Activated CD8-positive, alpha-beta memory T cell treated with anti-CD3 and anti-CD28 coated beads, Interleukin-2, amount 10 ng/mL, durations not matched to agents 7 days and 5 days (primary cell): ENCODE measurements around the gene ZNF598. TPM values are rescaled to one million over a fixed set of nuclear protein-coding genes. Genes with fewer than 3 reads are reported as not detected.
"Not testable (repeated sequence)": the region's sequence is repeated elsewhere in the genome, so short reads cannot be mapped to it uniquely, and the experiment has no call there.

Experiments
- ATAC-seq: fragments of 150-1000 bp; cut with Tn5 transposase; one replicate; pipeline ENCODE4 v1.10.0; 2021; ENCODE audit warnings: moderate library complexity
- CTCF ChIA-PET: fragments of 350-600 bp; sonication (Branson Sonifier 250); formaldehyde crosslinking; loops from one replicate; lab custom pipeline; 2021; ENCODE audit warnings: antibody characterized with exemption; lab: Charles Lee
- DNase-seq: peaks from one replicate; pipeline ENCODE4 v3.0.0-alpha.2; 2020
- H3K27ac Mint-ChIP-seq: one replicate; pipeline ENCODE4 v1.8.0; 2021; ENCODE audit warnings: mild to moderate bottlenecking, mixed read lengths
- H3K27me3 Mint-ChIP-seq: one replicate; pipeline ENCODE4 v1.8.0; 2021; ENCODE audit warnings: mixed read lengths
- H3K36me3 Mint-ChIP-seq: one replicate; pipeline ENCODE4 v1.8.0; 2021; ENCODE audit warnings: mild to moderate bottlenecking, mixed read lengths
- H3K4me1 Mint-ChIP-seq: one replicate; pipeline ENCODE4 v1.8.0; 2021; ENCODE audit warnings: mixed read lengths
- H3K4me3 Mint-ChIP-seq: one replicate; pipeline ENCODE4 v1.8.0; 2021; ENCODE audit warnings: mild to moderate bottlenecking, moderate library complexity, mixed read lengths
- H3K9me3 Mint-ChIP-seq: one replicate; pipeline ENCODE4 v1.8.0; 2022; ENCODE audit warnings: low read depth, mixed read lengths
- total RNA-seq, 2 experiments: library from RNA; stranded (reverse); gene quantifications; one replicate each; pipeline ENCODE4 v1.2.3, GENCODE V29; 2021

The ZNF598 gene
- total RNA-seq, 2 experiments from 2014 or later: 76.2 to 94.5 TPM

DNA sequence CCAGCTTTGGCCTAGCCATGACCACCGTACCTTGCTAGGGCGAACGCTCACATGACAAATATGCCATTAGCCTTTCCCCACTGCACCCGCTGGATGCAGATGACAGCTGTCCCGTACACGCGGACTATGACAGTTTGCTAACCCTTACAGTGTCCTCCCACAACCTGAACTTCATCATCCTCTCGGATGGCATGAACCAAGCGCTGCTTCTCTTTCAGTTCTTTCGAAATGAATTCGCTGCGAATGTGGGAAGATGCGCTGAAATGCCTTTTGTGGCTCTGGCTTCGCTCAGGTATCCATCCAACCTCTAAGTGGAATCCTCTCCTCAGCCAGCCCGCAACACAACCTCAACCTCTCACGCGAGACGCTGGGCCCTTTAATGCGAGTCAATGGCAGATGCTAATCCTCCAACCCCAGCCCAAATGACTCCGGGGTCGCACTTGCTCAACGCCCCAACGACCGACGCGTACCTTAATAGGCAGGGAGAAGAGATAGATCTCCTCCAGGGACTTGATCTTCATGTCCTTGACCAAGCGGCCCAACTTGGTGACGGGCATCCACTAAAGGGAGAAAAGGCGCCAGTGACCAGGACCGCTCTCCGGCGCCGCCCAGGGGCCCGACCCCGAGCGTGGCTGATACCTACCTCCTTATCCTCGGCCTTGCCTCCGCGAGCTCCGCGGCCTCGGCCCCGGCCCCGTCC is 45.7 kb downstream of the ZNF598 start:
- CTCF ChIA-PET: interaction anchor here (0.5 to 1.9 kb wide), 7 partner anchors 20 to 191 kb away, joined by 3 to 7 read pairs (median 4); partner anchors contain the start of gene GFER
- H3K4me1 Mint-ChIP-seq: peaks cover 46% of the 10 kb centered on the region
- peak; percentile 65 for DNase-seq
- peak overlapping the region; percentile 95 for H3K27ac Mint-ChIP-seq
- peaks cover 36% of the 10 kb centered on the region for H3K36me3 Mint-ChIP-seq
- peak; percentile 5 for ATAC-seq
- H3K4me3 Mint-ChIP-seq: peak overlapping the region; percentile 88
- no peaks in the 10 kb centered on the region for H3K27me3 Mint-ChIP-seq
- H3K9me3 Mint-ChIP-seq: no peaks in the 10 kb centered on the region

DNA sequence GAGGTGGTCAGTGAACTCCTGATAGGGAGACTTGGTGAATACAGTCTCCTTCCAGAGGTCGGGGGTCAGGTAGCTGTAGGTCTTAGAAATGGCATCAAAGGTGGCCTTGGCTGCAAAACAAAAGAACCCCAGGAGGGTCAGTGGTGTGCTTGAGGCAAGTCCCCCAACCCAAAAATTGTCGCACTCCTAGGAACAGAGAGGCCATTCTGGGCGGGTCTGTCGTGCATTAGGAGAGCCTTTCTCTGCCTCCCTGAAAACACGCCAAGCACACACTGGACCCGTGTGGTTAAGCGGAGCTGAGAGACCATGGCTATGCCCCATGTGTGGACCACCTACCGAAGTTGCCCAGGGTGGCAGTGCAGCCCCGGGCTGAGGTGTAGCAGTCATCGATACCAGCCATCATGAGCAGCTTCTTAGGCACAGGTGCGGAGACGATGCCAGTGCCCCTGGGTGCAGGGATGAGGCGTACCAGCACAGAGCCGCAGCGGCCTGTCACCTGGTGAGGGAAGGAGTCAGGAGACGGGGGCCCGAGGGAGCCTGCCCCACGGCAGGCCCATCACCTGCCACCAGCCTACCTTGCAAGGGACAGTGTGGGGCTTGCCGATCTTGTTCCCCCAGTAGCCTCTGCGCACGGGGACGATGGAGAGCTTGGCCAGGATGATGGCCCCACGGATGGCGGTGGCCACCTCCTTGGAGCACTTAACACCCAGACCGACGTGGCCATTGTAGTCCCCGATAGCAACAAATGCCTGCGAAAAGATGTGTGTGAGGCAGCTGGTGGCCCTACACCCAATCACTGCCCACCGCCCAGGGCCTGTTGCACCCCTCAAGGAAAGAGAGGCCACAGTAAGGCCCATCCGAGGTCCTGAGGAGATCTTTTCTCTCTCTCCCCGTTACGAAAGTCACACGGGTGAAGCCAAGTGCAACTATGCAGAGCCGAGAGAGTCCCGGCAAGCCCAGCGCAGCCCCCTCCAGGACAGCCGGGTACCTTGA is 47.2 kb downstream of the ZNF598 start:
- H3K9me3 Mint-ChIP-seq, CTCF ChIA-PET, ATAC-seq, DNase-seq, H3K27me3 Mint-ChIP-seq: not testable (repeated sequence)
- H3K4me1 Mint-ChIP-seq: peaks cover 50% of the 10 kb centered on the region
- peak overlapping the region; percentile 88 for H3K4me3 Mint-ChIP-seq
- peaks cover 36% of the 10 kb centered on the region for H3K36me3 Mint-ChIP-seq
- H3K27ac Mint-ChIP-seq: peak overlapping the region; percentile 95

DNA sequence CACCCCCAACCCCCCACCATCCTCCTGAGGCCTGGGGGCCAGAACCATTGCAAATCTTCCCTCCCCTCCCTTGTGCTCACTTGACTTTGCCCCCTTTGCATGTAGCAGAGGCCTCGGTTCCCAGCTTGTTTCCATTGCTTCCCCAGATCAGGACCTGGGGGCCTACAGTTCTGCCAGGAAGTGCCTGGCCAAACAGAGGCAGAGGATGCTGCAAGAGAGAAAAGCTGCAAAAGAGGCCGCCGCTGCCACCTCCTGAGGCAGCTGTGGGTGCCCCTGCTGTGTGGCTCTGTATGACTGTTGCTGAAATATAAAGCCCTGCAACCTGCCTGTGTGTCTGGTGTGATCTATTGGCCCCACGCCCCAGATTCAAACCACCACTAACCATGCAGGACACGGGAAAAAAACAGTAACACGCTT is 48.0 kb downstream of the ZNF598 start:
- H3K27ac Mint-ChIP-seq: peak overlapping the region; percentile 95
- H3K4me3 Mint-ChIP-seq: peak overlapping the region; percentile 88
- H3K9me3 Mint-ChIP-seq: no peaks in the 10 kb centered on the region
- CTCF ChIA-PET: interaction anchor here (1.3 to 2.9 kb wide), 2 partner anchors 32 to 42 kb away, joined by 5 to 10 read pairs; no protein-coding TSS in a partner anchor
- H3K27me3 Mint-ChIP-seq: peaks cover 2% of the 10 kb centered on the region
- ATAC-seq (no peak), DNase-seq (peak; percentile 67)
- H3K4me1 Mint-ChIP-seq: peaks cover 50% of the 10 kb centered on the region
- H3K36me3 Mint-ChIP-seq: peaks cover 36% of the 10 kb centered on the region

DNA sequence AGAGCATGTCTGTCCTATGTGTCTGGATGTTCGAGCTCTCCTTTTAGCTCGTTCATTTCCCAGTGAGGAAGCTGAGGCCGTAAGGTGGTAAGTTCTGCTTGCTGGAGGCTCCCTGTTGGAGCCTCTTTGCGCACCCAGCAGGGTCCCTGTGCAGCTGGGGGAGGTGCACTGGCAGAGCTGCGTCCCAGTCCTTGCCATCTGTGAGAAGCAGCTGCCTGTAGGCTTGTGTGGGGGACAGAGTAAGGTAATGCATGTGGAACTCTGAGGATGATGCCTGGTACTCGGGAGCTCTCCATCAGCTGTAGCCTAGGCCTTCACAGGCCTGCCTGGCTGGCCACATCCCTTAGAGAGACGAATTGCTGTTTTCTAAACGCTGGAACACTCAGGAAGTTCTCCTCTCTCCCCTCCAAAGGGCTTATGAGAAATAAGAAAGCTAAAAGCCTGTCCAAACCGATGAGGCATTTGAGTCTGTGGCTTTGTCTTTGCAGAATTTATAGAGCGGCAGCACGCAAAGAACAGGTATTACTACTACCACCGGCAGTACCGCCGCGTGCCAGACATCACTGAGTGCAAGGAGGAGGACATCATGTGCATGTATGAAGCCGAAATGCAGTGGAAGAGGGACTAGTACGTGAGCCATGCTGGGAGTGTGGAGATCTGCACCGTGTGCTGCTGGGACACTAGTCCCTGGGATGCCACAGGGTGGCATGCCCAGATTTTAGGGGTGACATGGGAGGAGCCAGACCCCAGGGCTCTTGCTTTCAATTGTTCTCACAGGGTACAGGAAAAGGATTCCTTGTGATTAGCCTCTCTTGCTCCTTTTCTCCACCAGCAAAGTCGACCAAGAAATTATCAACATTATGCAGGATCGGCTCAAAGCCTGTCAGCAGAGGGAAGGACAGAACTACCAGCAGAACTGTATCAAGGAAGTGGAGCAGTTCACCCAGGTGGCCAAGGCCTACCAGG is 48.7 kb downstream of the ZNF598 start:
- CTCF ChIA-PET: interaction anchor here (0.9 to 2.9 kb wide), 5 partner anchors 11 to 43 kb away, joined by 3 to 10 read pairs (median 5); partner anchors contain the start of genes GFER and TBL3
- Mint-ChIP-seq H3K4me1 (peaks cover 50% of the 10 kb centered on the region), H3K27ac (peak overlapping the region; percentile 94), H3K4me3 (peak overlapping the region; percentile 88), H3K9me3 (no peaks in the 10 kb centered on the region), H3K27me3 (peaks cover 2% of the 10 kb centered on the region), H3K36me3 (peaks cover 36% of the 10 kb centered on the region)
- peak; percentile 74 for DNase-seq
- peak; percentile 1 for ATAC-seq

DNA sequence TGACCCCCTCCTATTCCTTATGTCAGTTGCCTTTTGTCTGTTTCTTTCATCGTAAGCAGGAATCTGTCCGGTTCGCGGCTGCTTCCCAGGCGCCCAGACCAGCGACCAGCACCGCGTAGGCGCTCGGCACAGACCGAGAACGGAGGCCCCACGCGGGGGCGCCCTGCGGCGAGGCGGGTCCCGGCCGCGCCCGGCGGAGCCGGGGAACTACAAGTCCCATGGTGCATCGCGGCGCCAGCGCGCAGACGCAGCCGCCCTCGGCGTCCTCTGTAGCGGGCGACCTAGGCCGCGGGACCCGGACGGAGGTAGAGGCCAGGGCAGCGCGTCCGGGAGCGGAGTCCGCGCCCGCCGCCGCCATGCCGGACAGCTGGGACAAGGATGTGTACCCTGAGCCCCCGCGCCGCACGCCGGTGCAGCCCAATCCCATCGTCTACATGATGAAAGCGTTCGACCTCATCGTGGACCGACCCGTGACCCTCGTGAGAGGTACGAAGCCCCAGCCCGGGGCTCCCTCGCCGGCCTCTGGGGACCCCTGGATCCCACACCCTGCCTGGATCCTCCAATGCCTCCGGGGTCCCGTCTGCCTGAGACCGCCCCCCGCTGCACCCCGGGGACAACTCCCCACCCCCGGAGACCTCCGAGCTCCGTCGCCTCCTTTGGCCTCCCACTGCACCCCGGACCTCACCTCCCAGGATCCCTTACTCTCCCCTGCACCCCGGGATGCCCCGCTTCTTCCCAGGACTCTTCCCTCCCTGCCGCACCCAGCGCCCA is 50.2 kb downstream of the ZNF598 start, which contains the start of gene NDUFB10:
NDUFB10 (plus strand) TSS at position 270 of the 771 bp plus-strand sequence; CDS start at position 357, 87 bp downstream.
- Mint-ChIP-seq H3K9me3 (no peaks in the 10 kb centered on the region), H3K4me1 (peaks cover 45% of the 10 kb centered on the region), H3K36me3 (peaks cover 34% of the 10 kb centered on the region), H3K4me3 (peak within 1 kb of the TSS; percentile 88), H3K27ac (peak within 1 kb of the TSS; percentile 94), H3K27me3 (peaks cover 2% of the 10 kb centered on the region)
- peak; percentile 81 for ATAC-seq
- DNase-seq: peak; percentile 92
- CTCF ChIA-PET: interaction anchor here (1.1 to 2.9 kb wide), 3 partner anchors 15 to 44 kb away, joined by 5 to 10 read pairs (median 5); partner anchors contain the start of gene GFER

DNA sequence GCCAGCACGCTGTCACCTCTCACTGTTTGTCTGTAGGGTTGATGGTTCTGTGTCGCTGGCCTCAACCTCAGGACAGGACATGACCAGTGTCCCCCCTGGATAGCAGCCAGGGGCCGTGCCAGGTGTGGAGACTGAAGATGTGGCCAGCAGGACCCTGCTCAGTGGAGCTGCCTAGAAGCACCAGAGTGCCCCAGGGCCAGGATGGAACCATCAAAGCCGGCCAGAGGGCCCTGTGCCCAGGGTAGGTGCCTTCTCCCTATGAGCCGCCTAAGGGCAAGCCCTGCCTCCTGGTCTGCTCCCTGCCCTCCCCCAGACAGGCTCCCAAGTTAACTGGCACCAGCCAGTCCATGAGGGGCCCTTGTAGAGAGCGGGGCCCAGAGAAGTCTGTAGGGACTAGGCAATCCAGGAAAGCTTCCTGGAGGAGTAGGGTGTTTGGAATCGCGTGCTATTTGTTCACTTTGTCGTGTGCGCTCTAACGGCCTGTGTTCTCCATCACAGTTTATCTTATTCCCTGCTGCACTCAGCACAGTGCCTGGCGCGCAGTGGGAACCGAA is 50.8 kb downstream of the ZNF598 start:
- peak overlapping the region; percentile 94 for H3K27ac Mint-ChIP-seq

DNA sequence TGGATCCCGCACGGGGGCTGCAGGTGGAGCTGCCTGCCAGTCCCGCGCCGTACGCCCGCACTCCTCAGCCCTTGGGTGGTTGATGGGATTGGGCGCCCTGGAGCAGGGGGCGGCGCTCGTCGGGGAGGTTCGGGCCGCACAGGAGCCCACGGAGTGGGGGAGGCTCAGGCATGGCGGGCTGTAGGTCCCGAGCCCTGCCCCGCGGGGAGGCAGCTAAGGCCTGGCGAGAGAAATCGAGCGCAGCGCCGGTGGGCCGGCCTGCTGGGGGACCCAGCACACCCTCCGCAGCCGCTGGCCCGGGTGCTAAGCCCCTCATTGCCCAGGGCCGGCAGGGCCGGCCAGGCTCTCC is 51.5 kb downstream of the ZNF598 start:
- H3K27ac Mint-ChIP-seq, DNase-seq, H3K27me3 Mint-ChIP-seq, H3K9me3 Mint-ChIP-seq, H3K4me3 Mint-ChIP-seq, ATAC-seq: not testable (repeated sequence)
- Mint-ChIP-seq H3K36me3 (peaks cover 22% of the 10 kb centered on the region), H3K4me1 (peaks cover 36% of the 10 kb centered on the region)
- CTCF ChIA-PET: interaction anchor here (0.9 to 1.6 kb wide), 2 partner anchors 15 to 24 kb away, joined by 3 to 4 read pairs; partner anchors contain the start of genes MSRB1 and NOXO1

More for the DNA sequence above, 50.8 kb downstream of the ZNF598 start:
- Mint-ChIP-seq H3K4me3 (peak overlapping the region; percentile 88), H3K4me1 (peaks cover 43% of the 10 kb centered on the region), H3K9me3 (no peaks in the 10 kb centered on the region), H3K36me3 (peaks cover 29% of the 10 kb centered on the region), H3K27me3 (peaks cover 2% of the 10 kb centered on the region)
- DNase-seq (no peak), ATAC-seq (peak; percentile 0)
- CTCF ChIA-PET: interaction anchor here (2.9 kb wide), 1 partner anchor 45 kb away, joined by 10 read pairs; no protein-coding TSS in a partner anchor

DNA sequence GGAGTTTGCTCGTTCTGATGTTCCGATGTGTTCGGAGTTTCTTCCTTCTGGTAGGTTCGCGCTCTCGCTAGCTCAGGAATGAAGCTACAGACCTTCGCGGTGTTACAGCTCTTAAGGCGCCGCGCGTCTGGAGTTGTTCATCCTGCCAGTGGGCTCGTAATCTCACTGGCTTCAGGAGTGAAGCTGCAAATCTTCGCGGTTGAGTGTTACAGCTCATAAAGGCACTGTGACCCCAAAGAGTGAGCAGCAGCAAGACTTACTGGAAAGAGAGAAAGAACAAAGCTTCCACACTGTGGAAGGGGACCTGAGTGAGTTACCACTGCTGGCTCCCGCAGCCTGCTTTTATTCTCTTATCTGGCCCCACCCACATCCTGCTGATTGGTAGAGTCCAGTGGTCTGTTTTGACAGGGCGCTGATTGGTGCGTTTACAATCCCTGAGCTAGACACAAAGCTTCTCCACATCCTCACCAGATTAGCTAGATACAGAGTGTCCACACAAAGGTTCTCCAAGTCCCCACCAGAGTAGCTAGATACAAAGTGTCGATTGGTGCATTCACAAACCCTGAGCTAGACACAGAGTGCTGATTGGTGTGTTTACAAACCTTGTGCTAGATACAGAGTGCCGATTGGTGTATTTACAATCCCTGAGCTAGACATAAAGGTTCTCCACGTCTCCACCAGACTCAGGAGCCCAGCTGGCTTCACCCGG is 52.0 kb downstream of the ZNF598 start:
- not testable (repeated sequence) for H3K9me3 Mint-ChIP-seq, H3K27ac Mint-ChIP-seq, DNase-seq, H3K27me3 Mint-ChIP-seq, H3K4me3 Mint-ChIP-seq, ATAC-seq
- peaks cover 17% of the 10 kb centered on the region for H3K36me3 Mint-ChIP-seq
- CTCF ChIA-PET: interaction anchor here (0.9 to 1.6 kb wide), 2 partner anchors 15 to 24 kb away, joined by 3 to 4 read pairs; partner anchors contain the start of genes MSRB1 and NOXO1
- H3K4me1 Mint-ChIP-seq: peaks cover 32% of the 10 kb centered on the region

DNA sequence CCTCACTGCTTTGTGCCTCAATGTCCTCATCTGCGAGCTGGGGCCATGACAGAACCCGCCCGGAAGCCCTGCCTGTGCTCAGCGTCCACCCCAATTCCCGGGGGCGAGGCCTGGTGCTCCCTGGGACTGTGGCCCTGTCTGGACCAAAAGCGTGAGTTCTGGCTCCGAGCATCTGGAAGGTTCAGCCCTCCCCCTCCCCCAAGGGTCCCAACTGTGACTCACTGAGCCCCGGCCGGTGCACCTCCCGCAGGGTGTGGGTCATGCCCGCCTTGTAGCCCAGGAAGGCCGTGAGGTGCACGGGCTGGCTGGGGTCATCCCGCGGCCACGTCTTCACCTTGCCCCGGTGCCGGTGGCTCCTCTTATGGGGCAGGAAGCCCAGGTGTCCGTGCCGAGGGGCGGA is 55.9 kb downstream of the ZNF598 start:
- ATAC-seq (no peak), DNase-seq (no peak)
- peaks cover 5% of the 10 kb centered on the region for H3K4me1 Mint-ChIP-seq
- no peak overlapping the region for H3K27ac Mint-ChIP-seq
- no peaks in the 10 kb centered on the region for H3K36me3 Mint-ChIP-seq
- no peaks in the 10 kb centered on the region for H3K9me3 Mint-ChIP-seq
- peaks cover 2% of the 10 kb centered on the region for H3K27me3 Mint-ChIP-seq
- CTCF ChIA-PET: no interaction called here
- no peak overlapping the region for H3K4me3 Mint-ChIP-seq

DNA sequence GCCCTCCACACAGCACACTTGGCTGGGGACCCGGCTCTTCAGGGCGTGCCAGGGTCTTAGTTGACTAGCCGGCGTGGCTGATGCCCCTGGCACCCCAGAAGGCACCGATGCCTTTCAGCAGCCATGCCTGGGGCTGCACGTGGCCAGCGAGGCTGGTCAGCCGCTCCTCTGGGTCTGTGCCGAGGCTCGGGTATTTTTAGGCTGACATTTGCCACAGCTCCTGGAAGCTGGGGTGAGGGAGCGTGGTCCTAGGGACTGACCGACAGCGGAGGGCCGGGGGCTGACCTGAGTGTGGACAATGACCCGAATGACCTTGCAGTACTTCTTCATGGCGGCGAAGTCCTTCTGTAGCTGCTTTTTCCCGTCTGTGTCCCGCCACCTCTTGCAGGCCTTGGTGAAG is 59.1 kb downstream of the ZNF598 start:
- no peak for DNase-seq
- Mint-ChIP-seq H3K4me3 (no peak overlapping the region), H3K4me1 (peaks cover 2% of the 10 kb centered on the region), H3K9me3 (no peaks in the 10 kb centered on the region), H3K36me3 (no peaks in the 10 kb centered on the region), H3K27me3 (no peaks in the 10 kb centered on the region), H3K27ac (no peak overlapping the region)
- CTCF ChIA-PET: interaction anchor here (1.2 kb wide), 2 partner anchors 35 to 54 kb away, joined by 3 read pairs; no protein-coding TSS in a partner anchor
- no peak for ATAC-seq

DNA sequence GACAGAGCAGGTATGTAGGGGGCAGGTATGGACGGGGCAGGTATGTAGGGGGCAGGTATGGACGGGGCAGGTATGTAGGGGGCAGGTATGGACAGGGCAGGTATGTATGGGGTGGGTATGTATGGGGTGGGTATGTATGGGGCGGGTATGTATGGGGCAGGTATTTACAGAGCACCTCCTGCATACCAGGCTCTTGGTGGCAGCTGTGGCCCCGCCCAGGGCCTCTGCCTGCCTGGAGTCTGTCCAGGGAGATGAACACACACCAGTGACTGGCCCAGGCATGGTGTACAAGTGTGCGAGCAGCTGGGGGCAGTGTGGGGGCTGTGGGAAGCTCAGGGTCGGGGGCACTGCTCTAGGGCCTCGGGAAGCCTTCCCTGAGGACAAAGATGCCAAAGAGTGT is 59.6 kb downstream of the ZNF598 start:
- CTCF ChIA-PET: interaction anchor here (1.2 kb wide), 1 partner anchor 35 kb away, joined by 3 read pairs; no protein-coding TSS in a partner anchor
- Mint-ChIP-seq H3K27ac (no peak overlapping the region), H3K4me3 (no peak overlapping the region), H3K27me3 (no peaks in the 10 kb centered on the region), H3K9me3 (no peaks in the 10 kb centered on the region), H3K4me1 (peaks cover 2% of the 10 kb centered on the region), H3K36me3 (no peaks in the 10 kb centered on the region)
- no peak for ATAC-seq
- DNase-seq: no peak
